MCF 10A (cell line): ENCODE measurements around the gene SLC2A11. TPM values are rescaled to one million over a fixed set of nuclear protein-coding genes. Genes with fewer than 3 reads are reported as not detected.
A peak's percentile ranks its signal among the peaks of the same experiment; 100 is the strongest.

Experiments
- BruUV-seq: library from RNA; stranded (reverse); fragments of 400-500 nt; replicated peaks from 2 replicates; lab custom pipeline; 2021; lab: Mats Ljungman, UMichigan
- CTCF ChIA-PET: fragments of 300-600 bp; sonication (Branson Sonifier 250); formaldehyde crosslinking; extraction: SDS; loops from one replicate; lab custom pipeline; 2021; ENCODE audit warnings: antibody characterized with exemption, inconsistent platforms; lab: Yijun Ruan, JAX
- POLR2A ChIA-PET: fragments of 300-600, 350-650 bp; sonication (Branson Sonifier 250); formaldehyde crosslinking; extraction: SDS; loops from one replicate; lab custom pipeline; 2020; ENCODE audit warnings: antibody characterized with exemption, inconsistent platforms; lab: Yijun Ruan, JAX
- DNase-seq: peaks from one replicate; pipeline ENCODE4 v3.0.0-alpha.2; 2018; ENCODE audit not compliant: unreplicated experiment
- H3K27ac Mint-ChIP-seq: one replicate; pipeline ENCODE4 v1.8.0; 2022; ENCODE audit warnings: mild to moderate bottlenecking, low read depth, mixed read lengths; ENCODE audit not compliant: unreplicated experiment
- H3K27me3 Mint-ChIP-seq: one replicate; pipeline ENCODE4 v1.8.0; 2022; ENCODE audit warnings: mixed read lengths; ENCODE audit not compliant: insufficient read depth, unreplicated experiment
- H3K36me3 Mint-ChIP-seq: one replicate; pipeline ENCODE4 v1.8.0; 2022; ENCODE audit warnings: mild to moderate bottlenecking, moderate library complexity, mixed read lengths; ENCODE audit not compliant: insufficient read depth, unreplicated experiment
- H3K4me1 Mint-ChIP-seq: one replicate; pipeline ENCODE4 v1.8.0; 2022; ENCODE audit warnings: mixed read lengths; ENCODE audit not compliant: insufficient read depth, unreplicated experiment
- H3K4me3 Mint-ChIP-seq: one replicate; pipeline ENCODE4 v1.8.0; 2022; ENCODE audit warnings: mild to moderate bottlenecking, moderate library complexity, mixed read lengths; ENCODE audit not compliant: unreplicated experiment
- H3K9me3 Mint-ChIP-seq: one replicate; pipeline ENCODE4 v1.8.0; 2022; ENCODE audit warnings: mixed read lengths; ENCODE audit not compliant: unreplicated experiment
- intact Hi-C: fragments of 100-400 bp; cut with micrococcal nuclease; formaldehyde crosslinking; loops from 2 replicates; pipeline ENCODE4 v1.14.1; 2022
- total RNA-seq: library from RNA; stranded (reverse); gene quantifications from 2 replicates; pipeline ENCODE4 v1.2.3, GENCODE V29; 2022
- TF ChIP-seq, protein P1 (sequence below): fragments of 200-600 bp; IDR thresholded peaks from one replicate; pipeline ENCODE4 v1.8.0; 2022; ENCODE audit warnings: antibody characterized with exemption, mild to moderate bottlenecking; ENCODE audit not compliant: unreplicated experiment

SLC2A11 gene
- total RNA-seq, 1 experiment from 2014 or later = 9.6 TPM

DNA sequence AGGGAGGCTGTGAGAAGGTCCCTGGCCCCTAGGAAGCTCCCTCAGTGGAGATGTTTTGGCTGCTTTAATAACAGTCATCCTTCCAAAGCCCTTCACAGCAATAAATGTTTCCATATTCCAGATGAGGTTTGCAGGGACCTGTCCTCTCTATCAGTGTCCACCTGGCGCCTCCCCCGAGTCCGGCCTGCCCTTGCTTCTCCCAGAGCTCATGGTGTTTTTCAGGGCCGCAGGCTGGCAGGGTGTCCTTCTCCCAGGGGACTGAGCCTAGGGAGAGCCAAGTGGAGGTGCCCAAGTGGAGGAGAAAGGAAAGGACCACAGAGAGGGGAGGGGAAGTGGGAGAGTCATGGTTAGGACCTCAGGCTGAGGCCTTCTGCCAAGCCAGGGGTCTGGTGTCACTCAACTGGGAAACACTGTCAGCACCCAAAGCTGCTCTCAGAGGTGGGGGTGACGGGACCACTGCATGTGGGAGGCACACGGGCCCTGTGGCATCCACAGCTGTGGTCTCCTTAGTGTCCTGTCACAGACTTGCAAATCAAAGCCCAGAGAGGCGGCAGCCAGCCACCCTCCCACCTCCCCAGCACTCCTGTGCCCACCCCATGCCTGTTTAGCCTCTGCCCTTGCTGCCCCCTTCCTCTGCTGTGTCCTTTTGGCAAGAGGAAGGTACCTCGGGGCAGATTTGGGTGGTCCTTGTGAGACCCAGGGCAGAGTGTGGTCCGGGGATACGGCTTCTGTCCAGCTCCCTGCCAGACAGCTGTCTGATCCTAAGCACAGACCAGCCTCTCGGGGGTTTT is 25.3 kb upstream of the SLC2A11 start:
- DNase-seq = no peak
- BruUV-seq = no TSS peak
- no peak overlapping the region for H3K4me3 Mint-ChIP-seq
- H3K36me3 Mint-ChIP-seq = peaks cover 46% of the 10 kb centered on the region
- ChIA-PET CTCF (interaction anchor here (0.6 to 1.2 kb wide), 3 partner anchors 335 to 983 kb away, joined by 3 to 4 read pairs (median 4); partner anchors contain the start of gene BCR), POLR2A (no interaction called here)
- H3K9me3 Mint-ChIP-seq = no peaks in the 10 kb centered on the region
- no peak overlapping the region for H3K27ac Mint-ChIP-seq
- TF ChIP-seq, protein P1, sequence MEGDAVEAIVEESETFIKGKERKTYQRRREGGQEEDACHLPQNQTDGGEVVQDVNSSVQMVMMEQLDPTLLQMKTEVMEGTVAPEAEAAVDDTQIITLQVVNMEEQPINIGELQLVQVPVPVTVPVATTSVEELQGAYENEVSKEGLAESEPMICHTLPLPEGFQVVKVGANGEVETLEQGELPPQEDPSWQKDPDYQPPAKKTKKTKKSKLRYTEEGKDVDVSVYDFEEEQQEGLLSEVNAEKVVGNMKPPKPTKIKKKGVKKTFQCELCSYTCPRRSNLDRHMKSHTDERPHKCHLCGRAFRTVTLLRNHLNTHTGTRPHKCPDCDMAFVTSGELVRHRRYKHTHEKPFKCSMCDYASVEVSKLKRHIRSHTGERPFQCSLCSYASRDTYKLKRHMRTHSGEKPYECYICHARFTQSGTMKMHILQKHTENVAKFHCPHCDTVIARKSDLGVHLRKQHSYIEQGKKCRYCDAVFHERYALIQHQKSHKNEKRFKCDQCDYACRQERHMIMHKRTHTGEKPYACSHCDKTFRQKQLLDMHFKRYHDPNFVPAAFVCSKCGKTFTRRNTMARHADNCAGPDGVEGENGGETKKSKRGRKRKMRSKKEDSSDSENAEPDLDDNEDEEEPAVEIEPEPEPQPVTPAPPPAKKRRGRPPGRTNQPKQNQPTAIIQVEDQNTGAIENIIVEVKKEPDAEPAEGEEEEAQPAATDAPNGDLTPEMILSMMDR = no peak
- no peaks in the 10 kb centered on the region for H3K4me1 Mint-ChIP-seq
- intact Hi-C loops = no loop called here
- no peaks in the 10 kb centered on the region for H3K27me3 Mint-ChIP-seq

DNA sequence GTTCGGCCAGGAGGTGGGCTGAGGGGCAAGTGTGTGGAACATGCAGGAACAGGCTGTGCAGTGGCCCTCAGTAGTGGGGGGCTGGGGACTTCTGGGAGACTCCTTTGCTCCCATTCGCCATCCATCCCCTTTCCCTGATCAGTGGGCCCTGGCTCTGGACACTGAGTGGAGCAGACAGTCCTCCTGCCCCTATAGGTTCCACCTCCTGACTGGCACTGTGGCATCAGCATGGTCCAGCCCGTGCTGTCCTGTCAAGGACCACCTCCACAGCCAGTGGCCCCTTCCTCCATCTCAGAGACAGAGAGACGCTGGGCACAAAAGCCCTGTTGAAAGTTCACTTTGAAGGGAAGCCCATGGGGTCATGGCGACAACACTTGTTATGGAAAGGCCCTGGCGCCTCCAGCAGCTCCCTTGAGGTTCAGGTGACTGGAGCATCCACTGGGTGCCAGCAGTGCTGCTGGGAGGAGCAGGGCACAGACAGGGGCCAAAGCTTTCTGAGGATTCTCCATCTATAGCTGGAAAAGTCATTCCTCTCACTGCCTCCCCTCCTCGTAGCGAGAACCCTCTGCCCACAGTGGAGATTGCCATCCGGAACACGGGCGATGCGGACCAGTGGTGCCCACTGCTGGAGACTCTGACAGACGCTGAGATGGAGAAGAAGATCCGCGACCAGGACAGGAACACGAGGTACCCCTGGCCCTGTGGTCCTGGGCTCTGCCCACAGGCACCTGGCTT is 24.5 kb upstream of the SLC2A11 start:
- Mint-ChIP-seq H3K36me3 (peaks cover 52% of the 10 kb centered on the region), H3K27me3 (no peaks in the 10 kb centered on the region), H3K27ac (no peak overlapping the region), H3K4me1 (peaks cover 2% of the 10 kb centered on the region), H3K9me3 (no peaks in the 10 kb centered on the region), H3K4me3 (no peak overlapping the region)
- POLR2A ChIA-PET = no interaction called here
- CTCF ChIA-PET = interaction anchor here (0.6 kb wide), 1 partner anchor 653 kb away, joined by 3 read pairs; the partner anchor contains the start of gene BCR
- BruUV-seq = no TSS peak
- intact Hi-C loops = no loop called here
- TF ChIP-seq, protein P1 = no peak
- DNase-seq = no peak

DNA sequence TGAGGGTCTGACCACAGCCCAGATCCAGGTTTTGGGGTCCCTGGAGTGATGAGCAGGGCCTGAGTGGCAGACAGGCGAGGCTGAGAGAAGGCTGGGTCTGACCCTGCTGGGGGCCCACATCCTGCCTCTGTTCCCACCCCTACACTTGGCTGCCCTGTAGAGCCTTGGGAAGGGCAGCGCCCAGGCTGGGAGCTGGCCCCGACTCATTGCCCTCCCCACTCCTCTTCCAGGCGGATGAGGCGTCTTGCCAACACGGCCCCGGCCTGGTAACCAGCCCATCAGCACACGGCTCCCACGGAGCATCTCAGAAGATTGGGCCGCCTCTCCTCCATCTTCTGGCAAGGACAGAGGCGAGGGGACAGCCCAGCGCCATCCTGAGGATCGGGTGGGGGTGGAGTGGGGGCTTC is 23.8 kb upstream of the SLC2A11 start:
- Mint-ChIP-seq H3K4me3 (no peak overlapping the region), H3K27ac (no peak overlapping the region), H3K36me3 (peaks cover 52% of the 10 kb centered on the region), H3K9me3 (no peaks in the 10 kb centered on the region), H3K27me3 (no peaks in the 10 kb centered on the region), H3K4me1 (peaks cover 5% of the 10 kb centered on the region)
- ChIA-PET POLR2A (interaction anchor here (0.6 kb wide), 1 partner anchor 23 kb away, joined by 3 read pairs; no protein-coding TSS in a partner anchor), CTCF (interaction anchor here (0.7 kb wide), 1 partner anchor 15 kb away, joined by 3 read pairs; no protein-coding TSS in a partner anchor)
- no peak for DNase-seq
- intact Hi-C loops = no loop called here
- BruUV-seq = TSS peak; percentile 52
- TF ChIP-seq, protein P1 = no peak

DNA sequence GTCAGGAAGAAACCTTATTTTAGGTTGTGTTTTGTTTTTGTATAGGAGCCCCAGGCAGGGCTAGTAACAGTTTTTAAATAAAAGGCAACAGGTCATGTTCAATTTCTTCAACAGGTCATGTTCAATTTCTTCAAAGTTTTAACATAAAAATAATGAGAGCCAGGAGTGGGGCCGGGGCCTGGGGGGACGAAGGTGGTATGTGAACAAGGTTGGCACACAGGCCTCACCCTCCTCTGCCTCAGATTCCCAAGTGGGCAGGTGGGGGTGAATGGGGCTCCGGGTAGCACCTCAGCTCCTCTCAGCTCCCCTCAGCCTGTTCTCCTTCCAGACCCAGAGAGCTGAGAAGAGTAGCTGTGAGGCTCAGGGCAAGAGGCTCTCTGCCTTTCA is 23.3 kb upstream of the SLC2A11 start:
- H3K9me3 Mint-ChIP-seq = no peaks in the 10 kb centered on the region
- ChIA-PET POLR2A (interaction anchor here (0.6 to 1.4 kb wide), 3 partner anchors 11 to 22 kb away, joined by 3 read pairs; no protein-coding TSS in a partner anchor), CTCF (interaction anchor here (0.6 to 0.7 kb wide), 2 partner anchors 15 to 65 kb away, joined by 3 to 4 read pairs; no protein-coding TSS in a partner anchor)
- no TSS peak for BruUV-seq
- H3K4me3 Mint-ChIP-seq = no peak overlapping the region
- no peak overlapping the region for H3K27ac Mint-ChIP-seq
- TF ChIP-seq, protein P1 = no peak
- H3K36me3 Mint-ChIP-seq = peaks cover 52% of the 10 kb centered on the region
- intact Hi-C loops = no loop called here
- DNase-seq = no peak
- peaks cover 5% of the 10 kb centered on the region for H3K4me1 Mint-ChIP-seq
- H3K27me3 Mint-ChIP-seq = no peaks in the 10 kb centered on the region
